Uterus (tissue), 2 donors: ENCODE data around the gene HMGN4.

Source experiments
- POLR2A ChIP-seq, 2 donors: fragments of 450-650 bp; IDR thresholded peaks; one replicate each; pipeline ENCODE4 v1.6.1; 2016; ENCODE audit warnings: antibody characterized with exemption in 2 of 2, mild to moderate bottlenecking in 1 of 2, moderate library complexity in 1 of 2
- TF ChIP-seq, protein P1 (sequence below), 4 experiments: fragments of 200-600 bp in 2 of 4; fragments of 450-650 bp in 2 of 4; sonication (generic) in 2 of 4; IDR thresholded peaks; one replicate each; pipeline ENCODE4 v1.5.1; 2016 to 2019; ENCODE audit warnings: antibody characterized with exemption in 4 of 4, mild to moderate bottlenecking in 2 of 4, moderate library complexity in 1 of 4

- TF ChIP-seq POLR2A (IDR thresholded peaks at IDR 0.05), result no peak
- TF ChIP-seq, protein P1, sequence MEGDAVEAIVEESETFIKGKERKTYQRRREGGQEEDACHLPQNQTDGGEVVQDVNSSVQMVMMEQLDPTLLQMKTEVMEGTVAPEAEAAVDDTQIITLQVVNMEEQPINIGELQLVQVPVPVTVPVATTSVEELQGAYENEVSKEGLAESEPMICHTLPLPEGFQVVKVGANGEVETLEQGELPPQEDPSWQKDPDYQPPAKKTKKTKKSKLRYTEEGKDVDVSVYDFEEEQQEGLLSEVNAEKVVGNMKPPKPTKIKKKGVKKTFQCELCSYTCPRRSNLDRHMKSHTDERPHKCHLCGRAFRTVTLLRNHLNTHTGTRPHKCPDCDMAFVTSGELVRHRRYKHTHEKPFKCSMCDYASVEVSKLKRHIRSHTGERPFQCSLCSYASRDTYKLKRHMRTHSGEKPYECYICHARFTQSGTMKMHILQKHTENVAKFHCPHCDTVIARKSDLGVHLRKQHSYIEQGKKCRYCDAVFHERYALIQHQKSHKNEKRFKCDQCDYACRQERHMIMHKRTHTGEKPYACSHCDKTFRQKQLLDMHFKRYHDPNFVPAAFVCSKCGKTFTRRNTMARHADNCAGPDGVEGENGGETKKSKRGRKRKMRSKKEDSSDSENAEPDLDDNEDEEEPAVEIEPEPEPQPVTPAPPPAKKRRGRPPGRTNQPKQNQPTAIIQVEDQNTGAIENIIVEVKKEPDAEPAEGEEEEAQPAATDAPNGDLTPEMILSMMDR (IDR thresholded peaks at IDR 0.05), result no peak
Observed at GRCh38 chr6:26493258-26493657, 44.9 kb upstream of the HMGN4 start.
